ENCODE data around the gene CFAP61. TPM values are rescaled to one million over a fixed set of nuclear protein-coding genes. Genes with fewer than 3 reads are reported as not detected.

The CFAP61 gene
- total and polyA plus RNA-seq, 11 donors: 12.1 to 102 (median 41.8) TPM

- H3K36me3 ChIP-seq: no peaks in the 10 kb centered on the region
- 6 to 12% (median 9%) methylated on average over 10 of the region's 10 CpGs for WGBS, 4 donors
- no peak overlapping the region for H3K4me3 ChIP-seq
- peaks cover 0 to 35% (median 8%) of the 10 kb centered on the region in 12 donors for H3K4me1 ChIP-seq
- H3K27ac ChIP-seq: no peak overlapping the region
- H3K9me3 ChIP-seq: no peaks in the 10 kb centered on the region
- no peak for DNase-seq
- H3K27me3 ChIP-seq: peaks cover 48 to 91% (median 75%) of the 10 kb centered on the region in 9 donors
- intact Hi-C loops (cut with DNase I): no loop called here
- ATAC-seq: no peak
- TF ChIP-seq CTCF (IDR thresholded peaks at IDR 0.05): no peak
- TF ChIP-seq POLR2A (IDR thresholded peaks at IDR 0.05): no peak
Observed at GRCh38 chr20:20370094-20370575, 317.8 kb downstream of the CFAP61 start.

GRCh38 chr20:20371083-20371482 lies 318.8 kb downstream of the CFAP61 start:
- Histone ChIP-seq H3K36me3 (no peaks in the 10 kb centered on the region), H3K27ac (no peak overlapping the region), H3K27me3 (peaks cover 44 to 90% (median 68%) of the 10 kb centered on the region in 9 donors), H3K4me1 (peaks cover 0 to 33% (median 8%) of the 10 kb centered on the region in 12 donors), H3K9me3 (no peaks in the 10 kb centered on the region), H3K4me3 (no peak overlapping the region)
- no peak for TF ChIP-seq POLR2A (IDR thresholded peaks at IDR 0.05)
- TF ChIP-seq CTCF (IDR thresholded peaks at IDR 0.05): no peak
- no peak for ATAC-seq
- no peak for DNase-seq
- intact Hi-C loops (cut with DNase I): no loop called here
- 13 to 21% (median 16%) methylated on average over 7 of the region's 7 CpGs for WGBS, 4 donors

GRCh38 chr20:20371681-20372080 lies 319.3 kb downstream of the CFAP61 start:
- Histone ChIP-seq H3K9me3 (no peaks in the 10 kb centered on the region), H3K27me3 (peaks cover 38 to 84% (median 65%) of the 10 kb centered on the region in 9 donors), H3K36me3 (no peaks in the 10 kb centered on the region), H3K4me1 (peaks cover 0 to 31% (median 8%) of the 10 kb centered on the region in 12 donors), H3K4me3 (no peak overlapping the region), H3K27ac (no peak overlapping the region)
- intact Hi-C loops (cut with DNase I): no loop called here
- no peak for ATAC-seq
- no peak for DNase-seq
- 15 to 21% (median 18%) methylated on average over 3 of the region's 3 CpGs for WGBS, 4 donors
- TF ChIP-seq POLR2A (IDR thresholded peaks at IDR 0.05) (no peak), CTCF (IDR thresholded peaks at IDR 0.05) (no peak)

- WGBS, 4 donors: 45 to 61% (median 54%) methylated on average over 9 to 17 of the region's 17 CpGs
- Histone ChIP-seq H3K9me3 (no peaks in the 10 kb centered on the region), H3K27ac (no peak overlapping the region), H3K27me3 (peaks cover 23 to 78% (median 51%) of the 10 kb centered on the region in 9 donors), H3K4me1 (peaks cover 0 to 16% (median 4%) of the 10 kb centered on the region in 12 donors), H3K4me3 (no peak overlapping the region), H3K36me3 (no peaks in the 10 kb centered on the region)
- TF ChIP-seq POLR2A (IDR thresholded peaks at IDR 0.05) (no peak), CTCF (IDR thresholded peaks at IDR 0.05) (no peak)
- ATAC-seq: no peak
- intact Hi-C loops (cut with DNase I): no loop called here
- DNase-seq: no peak
Observed at GRCh38 chr20:20373091-20373571, 320.8 kb downstream of the CFAP61 start.

Measured in heart left ventricle (tissue), 16 donors.